ACC112 (cell line): ENCODE results near the gene TMIGD2.
"Not testable (repeated sequence)": the region's sequence is repeated elsewhere in the genome, so short reads cannot be mapped to it uniquely, and the experiment has no call there.

Experiments
- H2AFZ ChIP-seq: fragments of 200-600 bp; sonication (generic); one replicate; pipeline ENCODE4 v1.6.0; 2017; ENCODE audit warnings: antibody characterized with exemption, low read length; ENCODE audit not compliant: unreplicated experiment
- H3K27ac ChIP-seq: fragments of 200-600 bp; sonication (generic); 2 replicates; pipeline ENCODE4 v1.5.1; 2014; ENCODE audit warnings: low read depth, mild to moderate bottlenecking, antibody characterized with exemption, low read length, moderate library complexity
- H3K27me3 ChIP-seq: fragments of 200-600 bp; sonication (generic); 2 replicates; pipeline ENCODE4 v1.6.1; 2014; ENCODE audit warnings: mild to moderate bottlenecking, antibody characterized with exemption, low read length, moderate library complexity, mixed read lengths; ENCODE audit not compliant: insufficient read depth
- H3K36me3 ChIP-seq: fragments of 200-600 bp; sonication (generic); 2 replicates; pipeline ENCODE4 v1.6.1; 2016; ENCODE audit warnings: mild to moderate bottlenecking, antibody characterized with exemption, low read length, moderate library complexity, mixed read lengths; ENCODE audit not compliant: insufficient read depth
- H3K4me1 ChIP-seq: fragments of 200-600 bp; sonication (generic); one replicate; pipeline ENCODE4 v1.6.1; 2016; ENCODE audit warnings: low read length, mixed read lengths; ENCODE audit not compliant: insufficient read depth, unreplicated experiment, control insufficient read depth
- H3K4me3 ChIP-seq: fragments of 200-600 bp; sonication (generic); 2 replicates; pipeline ENCODE4 v1.5.1; 2014; ENCODE audit warnings: mild to moderate bottlenecking, low read depth, low read length
- H3K79me2 ChIP-seq: fragments of 200-600 bp; sonication (generic); one replicate; pipeline ENCODE4 v1.6.0; 2016; ENCODE audit warnings: low read length; ENCODE audit not compliant: control insufficient read depth, unreplicated experiment, insufficient read depth

The TMIGD2 gene

GRCh38 chr19:4258181-4258580 is 44.0 kb downstream of the TMIGD2 start:
- peaks cover 9% of the 10 kb centered on the region for H3K36me3 ChIP-seq
- no peaks in the 10 kb centered on the region for H3K27me3 ChIP-seq
- H3K4me1 ChIP-seq: no peaks in the 10 kb centered on the region
- no peak overlapping the region for H3K4me3 ChIP-seq
- no peaks in the 10 kb centered on the region for H3K79me2 ChIP-seq
- no peak overlapping the region for H2AFZ ChIP-seq
- no peak overlapping the region for H3K27ac ChIP-seq

DNA sequence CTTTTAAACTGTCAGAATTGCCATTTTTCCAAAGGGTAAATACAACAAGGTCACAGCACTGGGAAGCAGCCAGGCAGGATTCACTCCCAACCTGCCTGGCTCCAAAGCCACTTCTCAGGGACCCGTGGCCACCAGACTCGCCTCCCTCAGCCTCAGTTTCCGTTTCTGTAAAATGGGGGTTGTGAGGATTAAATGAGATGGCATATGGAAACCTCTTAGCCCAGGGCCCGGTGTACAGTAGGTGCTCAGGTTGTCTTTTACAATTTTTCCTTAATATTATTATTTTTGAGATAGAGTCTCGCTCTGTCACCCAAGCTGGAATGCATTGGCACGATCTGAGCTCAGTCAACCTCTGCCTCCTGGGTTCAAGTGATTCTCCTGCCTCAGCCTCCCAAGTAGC is 45.2 kb downstream of the TMIGD2 start:
- no peak overlapping the region for H3K4me3 ChIP-seq
- no peak overlapping the region for H2AFZ ChIP-seq
- H3K27me3 ChIP-seq: no peaks in the 10 kb centered on the region
- H3K79me2 ChIP-seq: no peaks in the 10 kb centered on the region
- H3K27ac ChIP-seq: no peak overlapping the region
- H3K4me1 ChIP-seq: no peaks in the 10 kb centered on the region
- peaks cover 9% of the 10 kb centered on the region for H3K36me3 ChIP-seq

DNA sequence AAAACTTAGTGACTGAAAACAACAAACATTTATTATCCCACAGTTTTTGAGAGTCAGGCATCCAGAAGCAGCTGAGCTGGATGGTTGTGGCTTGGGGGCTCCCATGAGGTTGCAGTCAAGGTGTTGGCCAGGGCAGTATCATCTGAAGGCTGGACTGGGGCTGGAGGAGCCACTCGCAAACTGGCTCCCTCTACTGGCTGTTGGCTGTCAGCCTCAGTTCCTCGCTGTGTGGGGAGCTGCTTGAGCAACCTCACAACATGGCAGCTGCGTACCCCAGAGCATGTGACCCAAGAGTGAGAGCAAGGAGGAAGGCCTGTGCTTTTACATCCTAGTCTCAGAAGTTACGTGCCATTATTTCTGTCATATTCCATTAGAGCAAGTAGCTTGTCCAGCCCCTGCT is 45.6 kb downstream of the TMIGD2 start:
- Histone ChIP-seq H3K36me3 (peaks cover 9% of the 10 kb centered on the region), H3K27me3 (no peaks in the 10 kb centered on the region), H3K4me1 (no peaks in the 10 kb centered on the region), H3K27ac (no peak overlapping the region), H3K79me2 (no peaks in the 10 kb centered on the region), H3K4me3 (no peak overlapping the region), H2AFZ (no peak overlapping the region)

DNA sequence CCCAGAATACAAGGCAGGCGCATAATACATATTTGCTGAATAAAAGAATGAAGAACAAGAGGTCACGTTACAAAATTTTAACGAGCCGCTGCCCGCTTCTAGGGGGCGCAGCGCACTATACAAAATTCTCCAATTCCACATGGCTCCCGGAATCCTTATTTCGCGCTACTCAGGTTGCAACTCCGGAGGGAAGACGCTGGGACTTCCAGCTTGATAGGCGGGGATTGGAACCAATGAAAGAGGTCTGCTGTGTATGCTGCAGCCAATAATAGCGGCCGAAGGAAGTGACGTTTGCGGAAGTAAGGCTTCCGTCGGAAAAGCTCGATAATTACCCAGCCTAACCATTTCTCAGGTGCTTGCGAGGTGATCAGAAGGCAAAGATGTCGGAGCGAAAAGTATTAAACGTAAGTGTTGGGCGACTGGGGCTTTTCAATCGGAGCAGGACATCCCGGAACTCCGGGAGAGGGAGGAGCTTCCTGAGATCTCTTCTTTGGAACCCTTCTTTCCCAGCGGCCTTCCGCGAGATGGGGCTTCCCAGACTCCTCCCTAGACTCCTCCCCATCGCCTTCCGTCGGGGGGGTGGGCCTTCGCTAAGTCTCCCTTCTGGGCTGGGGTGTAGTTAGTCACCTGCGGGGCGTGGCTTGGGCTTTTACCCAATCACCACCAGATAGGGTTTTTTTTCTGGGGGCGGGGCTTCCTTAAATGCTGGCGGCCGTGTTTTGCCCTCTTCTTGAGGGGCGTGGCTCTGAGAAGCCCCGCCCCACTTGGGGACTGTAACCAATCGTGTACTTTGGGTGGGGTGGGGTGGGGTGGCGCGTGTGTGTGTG is 55.2 kb downstream of the TMIGD2 start, which contains the start of gene YJU2:
Gene YJU2, plus strand, starts transcription at position 314 of the 827 bp plus-strand sequence. Its CDS starts 67 bp downstream, at position 381.
- Histone ChIP-seq H3K4me3 (peak within 1 kb of the TSS; percentile 89), H3K27ac (peak within 1 kb of the TSS; percentile 96), H2AFZ (peak within 1 kb of the TSS; percentile 99), H3K27me3 (no peaks in the 10 kb centered on the region), H3K36me3 (no peaks in the 10 kb centered on the region), H3K79me2 (peaks cover 4% of the 10 kb centered on the region), H3K4me1 (no peaks in the 10 kb centered on the region)

DNA sequence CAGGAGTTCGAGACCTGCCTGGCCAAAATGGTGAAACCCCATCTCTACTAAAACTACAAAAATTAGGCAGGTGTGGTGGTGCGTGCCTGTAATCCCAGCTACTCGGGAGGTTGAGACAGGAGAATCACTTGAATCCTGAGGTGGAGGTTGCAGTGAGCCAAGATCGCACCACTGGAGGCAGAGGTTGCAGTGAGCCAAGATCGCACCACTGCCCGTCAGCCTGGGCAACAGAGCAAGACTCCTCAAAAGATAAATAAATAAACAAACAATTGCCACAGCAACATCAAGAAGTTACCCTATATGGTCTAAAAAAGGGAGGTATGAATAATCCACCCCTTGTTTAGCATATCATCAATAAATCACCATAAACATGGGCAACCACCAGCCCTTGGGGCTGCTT is 56.3 kb downstream of the TMIGD2 start:
- peak overlapping the region; percentile 89; the same call in 1 of the 2 replicates for H3K4me3 ChIP-seq
- H2AFZ ChIP-seq: peak overlapping the region; percentile 99
- not testable (repeated sequence) for H3K27ac ChIP-seq, H3K4me1 ChIP-seq, H3K79me2 ChIP-seq, H3K36me3 ChIP-seq, H3K27me3 ChIP-seq
